GF-D8 (cell line): ENCODE data around the gene SERINC2.
"Not testable (repeated sequence)": the region's sequence is repeated elsewhere in the genome, so short reads cannot be mapped to it uniquely, and the experiment has no call there.

ENCODE experiments used
- DNase-seq: peaks from one replicate; lab custom pipeline; 2025; lab: John Stamatoyannopoulos, UW

Gene SERINC2

GRCh38 chr1:31414980-31415370 is 2.0 kb downstream of the SERINC2 start:
- DNase-seq = no peak

- DNase-seq = no peak
Measured at GRCh38 chr1:31415658-31416057, 2.6 kb downstream of the SERINC2 start.

- DNase-seq = no peak
Measured at GRCh38 chr1:31416101-31416736, 3.2 kb downstream of the SERINC2 start.

- DNase-seq = no peak
Measured at GRCh38 chr1:31417148-31417547, 4.1 kb downstream of the SERINC2 start.

- no peak for DNase-seq
Measured at GRCh38 chr1:31418626-31419323, 5.8 kb downstream of the SERINC2 start.

- DNase-seq = no peak
Measured at GRCh38 chr1:31420716-31421115, 7.7 kb downstream of the SERINC2 start.

GRCh38 chr1:31421371-31422040 is 8.5 kb downstream of the SERINC2 start:
- DNase-seq = no peak

- no peak for DNase-seq
Measured at GRCh38 chr1:31422505-31423319, 9.7 kb downstream of the SERINC2 start.

GRCh38 chr1:31423418-31423947 is 10.5 kb downstream of the SERINC2 start:
- DNase-seq = no peak

GRCh38 chr1:31424568-31424967 is 11.6 kb downstream of the SERINC2 start:
- DNase-seq = no peak

GRCh38 chr1:31425301-31426081 is 12.5 kb downstream of the SERINC2 start:
- DNase-seq = no peak

GRCh38 chr1:31426249-31426922 is 13.4 kb downstream of the SERINC2 start:
- DNase-seq = no peak

GRCh38 chr1:31427322-31427721 is 14.3 kb downstream of the SERINC2 start:
- DNase-seq = no peak

- DNase-seq = no peak
Measured at GRCh38 chr1:31428436-31429221, 15.6 kb downstream of the SERINC2 start.

GRCh38 chr1:31429583-31429982 is 16.6 kb downstream of the SERINC2 start:
- no peak for DNase-seq

GRCh38 chr1:31431351-31432257 is 18.6 kb downstream of the SERINC2 start:
- DNase-seq = not testable (repeated sequence)

- DNase-seq = no peak
Measured at GRCh38 chr1:31432592-31433395, 19.8 kb downstream of the SERINC2 start.

GRCh38 chr1:31433396-31433930 is 20.4 kb downstream of the SERINC2 start:
- no peak for DNase-seq
